ENCODE measurements around the gene DOCK8.

Gene DOCK8

GRCh38 chr9:495739-496138 lies 281.1 kb downstream of the DOCK8 start:
- DNase-seq (ENCODE audit: low spot score), result no peak

DNA sequence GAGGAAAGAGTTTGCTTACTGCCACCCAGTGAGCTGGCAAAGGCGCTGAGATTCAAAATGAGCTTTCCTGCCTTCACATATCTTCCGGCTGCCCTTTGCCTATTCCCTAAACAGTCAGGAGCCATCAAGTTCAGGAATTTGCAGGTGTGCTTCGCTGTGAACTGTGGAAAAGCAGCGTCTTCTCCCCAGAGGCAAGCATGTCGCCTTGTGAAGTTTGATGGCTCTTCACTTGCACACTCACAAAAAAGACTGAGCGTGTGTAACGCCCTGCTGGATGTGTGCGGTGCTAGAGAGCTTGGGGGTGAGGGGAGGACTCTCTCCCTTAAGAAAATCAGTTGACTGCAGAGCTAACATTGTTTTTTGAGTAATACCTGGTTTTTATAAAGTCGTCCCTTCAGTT lies 288.7 kb downstream of the DOCK8 start:
- no peak for DNase-seq (ENCODE audit: low spot score)

- peak; percentile 80 for DNase-seq (ENCODE audit: low spot score)
Observed at GRCh38 chr9:503881-504852, 289.5 kb downstream of the DOCK8 start, which contains the start of gene KANK1. KANK1 (plus strand) TSS chr9:504695.

- DNase-seq (ENCODE audit: low spot score), result peak; percentile 17
Observed at GRCh38 chr9:504921-505740, 290.5 kb downstream of the DOCK8 start.

DNA sequence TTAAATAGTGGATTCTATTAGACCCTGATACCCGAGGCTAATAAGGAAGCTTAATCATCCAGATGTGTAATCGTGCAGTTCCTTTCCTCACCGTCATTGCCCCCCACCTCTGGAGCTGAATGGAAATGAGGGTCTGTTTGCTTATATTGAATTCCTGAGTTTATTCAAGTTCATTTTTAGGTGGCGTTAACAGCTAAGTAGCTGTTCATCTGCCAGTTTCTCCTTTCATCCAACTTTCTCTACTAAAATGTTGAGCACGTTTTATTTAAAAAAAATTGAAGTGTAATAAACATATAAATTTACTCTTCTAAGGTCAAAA lies 291.0 kb downstream of the DOCK8 start:
- DNase-seq (ENCODE audit: low spot score), result no peak

GRCh38 chr9:506281-506680 lies 291.6 kb downstream of the DOCK8 start:
- DNase-seq (ENCODE audit: low spot score), result no peak

GRCh38 chr9:511861-512260 lies 297.2 kb downstream of the DOCK8 start:
- no peak for DNase-seq (ENCODE audit: low spot score)

GRCh38 chr9:512555-513272 lies 298.0 kb downstream of the DOCK8 start:
- DNase-seq (ENCODE audit: low spot score), result no peak

Data from putamen (tissue), 1 donor.